Measurements from ENCODE around the gene TXNDC15. TPM values are rescaled to one million over a fixed set of nuclear protein-coding genes. Genes with fewer than 3 reads are reported as not detected.

The TXNDC15 gene
- total RNA-seq, 1 experiment from 2014 or later: 31.3 TPM

DNA sequence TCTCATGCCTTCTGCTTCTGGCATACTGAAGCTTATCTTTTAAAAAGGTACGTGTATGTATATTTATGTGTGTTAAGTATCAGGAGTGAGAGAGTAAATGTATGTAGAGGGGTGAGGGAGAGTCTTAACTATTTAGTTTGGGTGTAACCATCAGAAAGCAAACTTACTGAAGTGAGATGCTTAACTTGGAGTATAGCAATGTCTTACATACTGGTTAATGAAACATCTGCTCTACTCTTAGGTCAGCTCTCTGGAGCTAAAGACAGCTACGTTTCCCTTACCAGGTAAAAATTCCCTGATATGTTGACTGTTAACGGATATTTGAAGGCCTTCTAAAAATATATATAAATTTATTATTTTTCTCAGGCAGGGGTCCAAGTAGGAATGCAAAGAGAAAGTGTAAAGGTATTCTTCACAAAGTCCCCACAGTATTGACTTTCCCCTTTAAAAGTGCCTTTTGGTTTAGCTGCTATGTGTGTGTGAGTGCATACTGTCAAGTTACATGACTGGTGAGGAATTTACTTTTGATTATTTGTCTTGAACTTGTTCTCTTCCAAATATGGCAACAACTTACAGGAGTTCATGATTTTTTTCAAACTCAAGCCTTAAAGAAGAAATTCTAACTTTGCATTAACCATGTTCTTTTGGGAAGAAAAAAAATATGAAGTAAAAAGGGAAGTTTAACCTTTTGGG lies 40.7 kb upstream of the TXNDC15 start:
- no peak overlapping the region for H3K14ac ChIP-seq (ENCODE audit: insufficient read depth, low read length)
- H3K79me1 ChIP-seq (ENCODE audit: insufficient read depth, low read depth, low read length, poor library complexity, severe bottlenecking): no peaks in the 10 kb centered on the region
- H3K4me1 ChIP-seq (ENCODE audit: insufficient read depth, low read length): no peaks in the 10 kb centered on the region
- no peak overlapping the region for H2BK20ac ChIP-seq (ENCODE audit: low read depth, low read length, poor library complexity, severe bottlenecking)
- H2AK5ac ChIP-seq (ENCODE audit: insufficient read length, low read length): no peak overlapping the region
- Mint-ChIP-seq H3K27ac (no peak overlapping the region; a peak in 1 of 7 replicates), H3K4me3 (no peak overlapping the region), H3K36me3 (ENCODE audit: insufficient read depth in 1 of 3, low read depth in 3 of 3) (peaks cover 17 to 58% (median 38%) of the 10 kb centered on the region in 3 experiments), H3K4me1 (no peaks in the 10 kb centered on the region), H3K9me3 (no peaks in the 10 kb centered on the region), H3K27me3 (ENCODE audit: low read depth) (no peaks in the 10 kb centered on the region)
- H3K18ac ChIP-seq (ENCODE audit: insufficient read length, low read depth, low read length): no peak overlapping the region
- no peaks in the 10 kb centered on the region for H3K23me2 ChIP-seq (ENCODE audit: insufficient read length, low read depth, low read length, poor library complexity, severe bottlenecking)
- no peak overlapping the region for H4K91ac ChIP-seq (ENCODE audit: insufficient read length, low read depth, low read length)
- no peak overlapping the region for H3K56ac ChIP-seq (ENCODE audit: insufficient read length, low read depth, low read length)
- H3K9ac ChIP-seq (ENCODE audit: extremely low read depth, insufficient read length, low read length): no peak overlapping the region
- no peak overlapping the region for H4K5ac ChIP-seq (ENCODE audit: insufficient read length, low read depth, low read length)
- no peak overlapping the region for H2BK120ac ChIP-seq (ENCODE audit: low read depth, low read length, poor library complexity, severe bottlenecking)
- H3K27me3 ChIP-seq (ENCODE audit: insufficient read depth, low read length): no peaks in the 10 kb centered on the region
- no peak overlapping the region for H2BK5ac ChIP-seq (ENCODE audit: insufficient read length, low read length)
- H4K8ac ChIP-seq (replicated peaks; ENCODE audit: insufficient read length, low read depth, low read length): no peak overlapping the region
- DNase-seq: no peak
- H3T11ph ChIP-seq (ENCODE audit: low read length): no peak overlapping the region
- no peak overlapping the region for H2BK15ac ChIP-seq (ENCODE audit: low read depth, low read length)
- no peaks in the 10 kb centered on the region for H4K20me1 ChIP-seq (ENCODE audit: control insufficient read depth, insufficient read depth, insufficient read length)
- H3K4ac ChIP-seq (ENCODE audit: low read depth, low read length): no peak overlapping the region
- TF ChIP-seq, protein P1, sequence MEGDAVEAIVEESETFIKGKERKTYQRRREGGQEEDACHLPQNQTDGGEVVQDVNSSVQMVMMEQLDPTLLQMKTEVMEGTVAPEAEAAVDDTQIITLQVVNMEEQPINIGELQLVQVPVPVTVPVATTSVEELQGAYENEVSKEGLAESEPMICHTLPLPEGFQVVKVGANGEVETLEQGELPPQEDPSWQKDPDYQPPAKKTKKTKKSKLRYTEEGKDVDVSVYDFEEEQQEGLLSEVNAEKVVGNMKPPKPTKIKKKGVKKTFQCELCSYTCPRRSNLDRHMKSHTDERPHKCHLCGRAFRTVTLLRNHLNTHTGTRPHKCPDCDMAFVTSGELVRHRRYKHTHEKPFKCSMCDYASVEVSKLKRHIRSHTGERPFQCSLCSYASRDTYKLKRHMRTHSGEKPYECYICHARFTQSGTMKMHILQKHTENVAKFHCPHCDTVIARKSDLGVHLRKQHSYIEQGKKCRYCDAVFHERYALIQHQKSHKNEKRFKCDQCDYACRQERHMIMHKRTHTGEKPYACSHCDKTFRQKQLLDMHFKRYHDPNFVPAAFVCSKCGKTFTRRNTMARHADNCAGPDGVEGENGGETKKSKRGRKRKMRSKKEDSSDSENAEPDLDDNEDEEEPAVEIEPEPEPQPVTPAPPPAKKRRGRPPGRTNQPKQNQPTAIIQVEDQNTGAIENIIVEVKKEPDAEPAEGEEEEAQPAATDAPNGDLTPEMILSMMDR (conservative IDR thresholded peaks at IDR 0.05): no peak
- no peak overlapping the region for H3K4me2 ChIP-seq (ENCODE audit: insufficient read depth, insufficient read length, low read length)
- H3K23ac ChIP-seq (ENCODE audit: insufficient read length, low read depth, low read length): no peak overlapping the region
- H3K9me3 ChIP-seq (ENCODE audit: control insufficient read depth, low read depth, low read length): no peaks in the 10 kb centered on the region
- no peak overlapping the region for H3K27ac ChIP-seq (ENCODE audit: insufficient read length, low read depth, low read length)
- no peaks in the 10 kb centered on the region for H3K79me2 ChIP-seq (ENCODE audit: insufficient read depth, low read length)
- H2AFZ ChIP-seq (ENCODE audit: low read length): no peak overlapping the region
- 100% methylated on average over 1 of the region's 3 CpGs for WGBS (ENCODE audit: extremely low coverage, insufficient read length, low lambda C conversion rate)
- H2BK12ac ChIP-seq (ENCODE audit: insufficient read length, low read depth, low read length): no peak overlapping the region
